ENCODE measurements around the gene SSR1. TPM values are rescaled to one million over a fixed set of nuclear protein-coding genes. Genes with fewer than 3 reads are reported as not detected.

Gene SSR1
- total RNA-seq, 1 donor from 2014 or later, result 96.6 TPM

DNA sequence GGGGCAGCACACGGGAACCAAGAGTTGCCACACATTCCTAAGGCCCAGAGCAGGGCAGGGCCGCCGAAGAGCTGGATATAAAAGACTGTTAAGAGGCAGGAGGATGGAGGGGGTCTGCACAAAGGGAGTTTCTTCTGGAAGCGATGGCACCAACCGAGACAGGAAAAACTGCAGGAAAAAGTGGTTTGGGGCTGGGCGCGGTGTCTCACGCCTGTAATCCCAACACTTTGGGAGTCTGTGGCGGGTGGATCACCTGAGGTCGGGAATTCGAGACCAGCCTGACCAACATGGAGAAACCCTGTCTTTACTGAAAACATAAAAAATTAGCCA, 41.8 kb downstream of the SSR1 start:
- TF ChIP-seq, protein P1, sequence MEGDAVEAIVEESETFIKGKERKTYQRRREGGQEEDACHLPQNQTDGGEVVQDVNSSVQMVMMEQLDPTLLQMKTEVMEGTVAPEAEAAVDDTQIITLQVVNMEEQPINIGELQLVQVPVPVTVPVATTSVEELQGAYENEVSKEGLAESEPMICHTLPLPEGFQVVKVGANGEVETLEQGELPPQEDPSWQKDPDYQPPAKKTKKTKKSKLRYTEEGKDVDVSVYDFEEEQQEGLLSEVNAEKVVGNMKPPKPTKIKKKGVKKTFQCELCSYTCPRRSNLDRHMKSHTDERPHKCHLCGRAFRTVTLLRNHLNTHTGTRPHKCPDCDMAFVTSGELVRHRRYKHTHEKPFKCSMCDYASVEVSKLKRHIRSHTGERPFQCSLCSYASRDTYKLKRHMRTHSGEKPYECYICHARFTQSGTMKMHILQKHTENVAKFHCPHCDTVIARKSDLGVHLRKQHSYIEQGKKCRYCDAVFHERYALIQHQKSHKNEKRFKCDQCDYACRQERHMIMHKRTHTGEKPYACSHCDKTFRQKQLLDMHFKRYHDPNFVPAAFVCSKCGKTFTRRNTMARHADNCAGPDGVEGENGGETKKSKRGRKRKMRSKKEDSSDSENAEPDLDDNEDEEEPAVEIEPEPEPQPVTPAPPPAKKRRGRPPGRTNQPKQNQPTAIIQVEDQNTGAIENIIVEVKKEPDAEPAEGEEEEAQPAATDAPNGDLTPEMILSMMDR (IDR thresholded peaks at IDR 0.05), result no peak
- no peak for TF ChIP-seq EZH2 (IDR thresholded peaks at IDR 0.05)
- no peak for TF ChIP-seq EZH2phosphoT487 (IDR thresholded peaks at IDR 0.05)
- DNase-seq (ENCODE audit: low spot score), result no peak
- H3F3A ChIP-seq (ENCODE audit: low read depth), result no peaks in the 10 kb centered on the region
- no peaks in the 10 kb centered on the region for H4K20me1 ChIP-seq (ENCODE audit: low read depth)
- Mint-ChIP-seq H3K9me3 (peaks cover 8% of the 10 kb centered on the region), H3K27me3 (ENCODE audit: insufficient read depth, low read depth) (peaks cover 7% of the 10 kb centered on the region), H3K4me1 (peaks cover 11% of the 10 kb centered on the region), H3K36me3 (no peaks in the 10 kb centered on the region), H3K27ac (no peak overlapping the region), H3K4me3 (no peak overlapping the region)
- no peak overlapping the region for H3K4me2 ChIP-seq
- H3K4me3 ChIP-seq, result no peak overlapping the region
- no peak overlapping the region for H2AFZ ChIP-seq (replicated peaks)
- H3K79me2 ChIP-seq (ENCODE audit: low read depth), result no peaks in the 10 kb centered on the region
- no peaks in the 10 kb centered on the region for H3K36me3 ChIP-seq
- no peak overlapping the region for H3K9ac ChIP-seq
- no peak overlapping the region for H3K27ac ChIP-seq
- no peaks in the 10 kb centered on the region for H3K4me1 ChIP-seq
- no peaks in the 10 kb centered on the region for H3K9me3 ChIP-seq (ENCODE audit: low read depth)
- H3K27me3 ChIP-seq, result no peaks in the 10 kb centered on the region

DNA sequence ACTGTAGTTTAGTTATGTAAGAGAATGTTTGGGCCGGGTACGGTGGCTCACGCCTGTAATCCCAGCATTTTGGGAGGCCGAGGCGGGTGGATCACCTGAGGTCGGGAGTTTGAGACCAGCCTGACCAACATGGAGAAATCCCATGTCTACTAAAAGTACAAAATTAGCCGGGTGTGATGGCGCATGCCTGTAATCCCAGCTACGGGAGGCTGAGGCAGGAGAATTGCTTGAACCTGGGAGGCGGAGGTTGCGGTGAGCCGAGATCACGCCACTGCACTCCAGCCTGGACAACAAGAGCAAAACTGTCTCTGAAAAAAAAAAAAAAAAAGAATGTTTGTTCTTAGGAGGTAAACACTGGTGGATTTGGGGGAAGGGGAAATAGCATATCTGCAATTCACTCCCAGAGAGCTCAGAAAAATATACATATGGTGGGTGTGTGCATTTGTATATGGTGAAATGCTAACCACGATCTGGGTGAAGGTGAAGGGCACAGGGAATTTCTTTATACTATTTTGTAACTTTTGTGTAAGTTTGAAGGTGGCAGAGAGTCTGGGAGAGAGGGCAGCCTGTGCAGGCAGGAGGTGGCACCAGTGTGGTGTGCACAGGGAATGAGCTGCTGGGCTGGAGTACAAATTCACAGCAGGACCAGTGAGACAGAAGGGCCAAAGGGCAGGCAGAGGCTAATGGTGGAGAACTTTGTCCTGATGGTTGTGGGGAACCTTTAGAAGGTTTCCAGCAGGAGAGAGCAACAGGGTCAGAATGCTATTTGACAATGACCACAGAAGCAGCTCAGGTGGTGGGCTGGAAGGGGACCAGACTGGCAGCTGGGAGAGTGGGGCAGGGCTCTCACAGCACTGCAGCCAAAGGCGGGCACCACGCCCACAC, 42.4 kb downstream of the SSR1 start:
- H3K9me3 ChIP-seq (ENCODE audit: low read depth), result no peaks in the 10 kb centered on the region
- TF ChIP-seq, protein P1 (IDR thresholded peaks at IDR 0.05), result no peak
- TF ChIP-seq EZH2phosphoT487 (IDR thresholded peaks at IDR 0.05), result no peak
- no peak for TF ChIP-seq EZH2 (IDR thresholded peaks at IDR 0.05)

DNA sequence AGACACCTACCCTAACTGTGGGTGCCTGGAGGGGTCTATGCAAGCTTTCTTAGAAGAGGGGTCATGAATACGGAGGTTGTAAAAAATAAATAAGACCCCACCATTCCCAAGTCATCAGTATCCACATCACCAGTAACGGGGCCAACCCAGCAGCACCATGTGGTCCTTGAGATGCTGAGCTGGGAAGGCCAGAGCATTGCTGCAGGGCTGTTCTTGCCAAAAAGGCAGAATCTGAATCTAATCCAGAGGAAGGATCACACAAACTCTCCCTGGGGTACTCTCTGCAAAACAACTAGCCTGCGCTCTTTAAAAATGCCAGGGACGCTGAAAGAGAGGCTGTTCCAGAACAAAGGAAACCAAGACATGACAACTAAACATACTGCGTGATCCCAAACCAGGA, 43.2 kb downstream of the SSR1 start:
- Mint-ChIP-seq H3K9me3 (peaks cover 8% of the 10 kb centered on the region), H3K4me1 (peaks cover 8% of the 10 kb centered on the region), H3K27me3 (ENCODE audit: insufficient read depth, low read depth) (peaks cover 6% of the 10 kb centered on the region), H3K4me3 (no peak overlapping the region), H3K36me3 (no peaks in the 10 kb centered on the region), H3K27ac (no peak overlapping the region)
- DNase-seq (ENCODE audit: low spot score), result no peak
- H2AFZ ChIP-seq (replicated peaks), result no peak overlapping the region
- H4K20me1 ChIP-seq (ENCODE audit: low read depth), result no peaks in the 10 kb centered on the region
- H3K4me3 ChIP-seq, result no peak overlapping the region
- no peaks in the 10 kb centered on the region for H3K27me3 ChIP-seq
- H3K79me2 ChIP-seq (ENCODE audit: low read depth), result no peaks in the 10 kb centered on the region
- no peaks in the 10 kb centered on the region for H3K4me1 ChIP-seq
- H3K4me2 ChIP-seq, result no peak overlapping the region
- no peaks in the 10 kb centered on the region for H3F3A ChIP-seq (ENCODE audit: low read depth)
- no peaks in the 10 kb centered on the region for H3K36me3 ChIP-seq
- no peak overlapping the region for H3K27ac ChIP-seq
- TF ChIP-seq, protein P1 (IDR thresholded peaks at IDR 0.05), result no peak
- TF ChIP-seq EZH2phosphoT487 (IDR thresholded peaks at IDR 0.05), result no peak
- no peak for TF ChIP-seq EZH2 (IDR thresholded peaks at IDR 0.05)
- H3K9me3 ChIP-seq (ENCODE audit: low read depth), result no peaks in the 10 kb centered on the region
- H3K9ac ChIP-seq, result no peak overlapping the region

More for the DNA sequence above, 42.4 kb downstream of the SSR1 start:
- Histone ChIP-seq H3K4me1 (no peaks in the 10 kb centered on the region), H4K20me1 (ENCODE audit: low read depth) (no peaks in the 10 kb centered on the region), H3K27ac (no peak overlapping the region), H3K27me3 (no peaks in the 10 kb centered on the region), H3K4me3 (no peak overlapping the region), H3K36me3 (no peaks in the 10 kb centered on the region), H3K9ac (no peak overlapping the region), H3K4me2 (no peak overlapping the region), H3F3A (ENCODE audit: low read depth) (no peaks in the 10 kb centered on the region), H2AFZ (replicated peaks) (no peak overlapping the region), H3K79me2 (ENCODE audit: low read depth) (no peaks in the 10 kb centered on the region)
- Mint-ChIP-seq H3K36me3 (no peaks in the 10 kb centered on the region), H3K4me3 (no peak overlapping the region), H3K27me3 (ENCODE audit: insufficient read depth, low read depth) (peaks cover 7% of the 10 kb centered on the region), H3K9me3 (peaks cover 8% of the 10 kb centered on the region), H3K27ac (peak overlapping the region; percentile 13), H3K4me1 (peaks cover 8% of the 10 kb centered on the region)
- no peak for DNase-seq (ENCODE audit: low spot score)
